GM19463 (cell line): ENCODE results near the gene DYNC2I2.
"Not testable (repeated sequence)": the region's sequence is repeated elsewhere in the genome, so short reads cannot be mapped to it uniquely, and the experiment has no call there.

Source experiments
- ATAC-seq: cut with Tn5 transposase; IDR thresholded peaks from one replicate; pipeline ENCODE4 v1.9.1; 2021; ENCODE audit warnings: mild to moderate bottlenecking, moderate library complexity; ENCODE audit not compliant: unreplicated experiment

DYNC2I2 gene

DNA sequence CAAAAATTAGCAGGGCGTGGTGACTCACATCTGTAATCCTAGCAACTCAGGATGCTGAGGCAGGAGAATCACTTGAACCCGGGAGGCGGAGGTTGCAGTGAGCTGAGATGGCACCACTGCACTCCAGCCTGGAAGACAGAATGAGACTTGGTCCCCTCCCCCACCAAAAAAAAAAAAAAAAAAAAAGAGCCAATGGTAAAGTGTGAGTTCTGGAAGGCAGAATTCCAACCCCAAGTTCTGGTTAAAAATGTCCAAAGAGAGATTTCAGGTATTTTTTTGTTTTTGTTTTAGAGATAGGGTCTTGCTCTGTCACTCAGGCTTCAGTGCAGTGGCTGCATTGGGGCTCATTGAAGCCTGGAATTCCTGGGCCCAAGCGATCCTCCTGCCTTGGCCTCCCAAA, 30.8 kb upstream of the DYNC2I2 start:
- no peak for ATAC-seq

DNA sequence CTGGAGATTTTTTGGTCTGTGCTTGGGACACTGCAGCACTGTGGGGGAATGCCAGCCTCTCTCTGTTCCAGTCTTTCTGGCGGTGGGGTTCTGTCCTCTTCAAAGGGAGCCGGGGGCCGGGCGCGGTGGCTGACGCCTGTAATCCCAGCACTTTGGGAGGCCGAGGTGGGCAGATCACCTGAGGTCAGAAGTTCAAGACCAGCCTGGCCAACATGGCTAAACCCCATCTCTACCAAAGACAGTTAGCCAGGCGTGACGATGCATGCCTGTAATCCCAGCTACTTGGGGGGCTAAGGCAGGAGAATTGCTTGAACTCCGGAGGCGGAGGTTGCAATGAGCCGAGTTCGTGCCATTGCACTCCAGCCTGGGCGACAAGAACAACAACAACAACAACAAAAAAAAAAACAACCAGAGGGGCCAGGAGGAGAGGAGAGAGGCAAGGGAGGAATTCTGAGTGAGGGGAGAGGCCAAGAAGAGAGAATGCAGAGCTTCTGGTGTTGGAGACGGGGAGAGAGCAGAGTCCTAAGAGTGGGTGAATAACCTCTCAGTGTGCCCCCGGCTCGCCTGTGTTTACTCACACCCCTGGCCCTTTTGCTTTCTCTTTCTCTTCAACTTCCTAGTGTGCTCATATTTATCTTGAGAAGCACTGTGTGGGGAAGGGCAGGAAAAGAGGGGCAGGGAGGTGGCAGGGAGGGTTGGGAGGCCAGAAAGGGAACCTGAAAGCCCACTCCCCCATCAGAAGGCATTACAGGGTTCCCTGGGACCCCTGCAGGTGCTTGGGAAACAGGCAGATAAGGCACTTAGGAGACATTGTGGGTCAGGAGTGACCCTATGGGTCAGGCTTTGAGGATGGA, 29.2 kb upstream of the DYNC2I2 start:
- ATAC-seq: no peak

DNA sequence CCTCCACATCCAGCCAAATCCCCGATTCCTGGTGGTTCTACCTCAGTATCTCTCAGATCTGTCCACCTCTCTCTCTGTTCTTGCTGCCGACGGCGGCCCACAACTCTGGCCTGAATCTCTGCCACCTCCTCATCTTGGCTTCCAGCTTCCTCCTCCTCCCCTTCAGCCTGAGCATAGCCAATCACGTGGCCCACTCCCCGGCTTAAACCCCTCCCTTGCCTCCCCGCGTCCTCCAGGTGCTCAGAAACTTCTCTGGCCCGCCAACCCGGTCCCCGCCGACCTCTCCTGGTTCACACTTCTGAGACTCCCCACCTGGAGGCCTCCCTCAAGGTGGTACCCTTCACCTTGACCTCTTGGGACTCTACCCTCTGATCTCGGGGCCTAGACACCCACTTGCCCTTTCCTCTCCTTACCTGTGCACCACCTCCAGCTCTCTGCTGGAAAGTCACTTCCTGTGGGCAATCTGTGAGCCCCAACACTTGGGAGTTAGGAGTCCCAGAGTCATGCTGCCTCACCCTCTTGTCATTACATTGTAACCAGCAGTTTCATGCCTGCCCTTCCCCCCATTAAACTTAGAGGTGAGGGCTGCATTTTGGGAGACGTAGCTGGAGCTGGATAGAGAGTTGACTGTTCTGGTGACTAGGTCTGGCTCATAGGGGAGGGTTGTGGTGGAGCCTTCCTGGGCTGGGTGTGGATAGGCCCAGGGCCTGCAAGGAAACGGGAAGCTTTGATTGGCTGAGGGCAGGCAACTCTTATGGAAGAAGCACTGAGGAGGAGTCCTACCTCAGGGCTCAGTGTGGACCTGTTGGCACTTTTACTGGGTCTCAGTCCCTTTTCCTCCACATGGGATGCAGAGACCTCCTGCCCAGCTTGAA, 27.9 kb upstream of the DYNC2I2 start:
- ATAC-seq: no peak

DNA sequence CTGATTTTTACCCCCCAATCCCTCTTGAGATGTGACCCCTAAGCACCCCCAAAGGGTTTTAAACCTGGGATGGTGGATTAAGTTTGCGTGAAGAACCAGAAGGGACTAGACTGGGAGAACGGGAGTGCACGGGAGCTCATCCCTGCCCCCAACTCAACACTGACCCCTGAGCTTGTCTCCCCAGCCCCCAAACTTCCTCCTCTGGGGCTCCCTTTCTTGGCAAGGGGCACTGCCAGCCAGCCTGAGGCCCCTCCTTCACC, 27.3 kb upstream of the DYNC2I2 start:
- ATAC-seq: no peak

DNA sequence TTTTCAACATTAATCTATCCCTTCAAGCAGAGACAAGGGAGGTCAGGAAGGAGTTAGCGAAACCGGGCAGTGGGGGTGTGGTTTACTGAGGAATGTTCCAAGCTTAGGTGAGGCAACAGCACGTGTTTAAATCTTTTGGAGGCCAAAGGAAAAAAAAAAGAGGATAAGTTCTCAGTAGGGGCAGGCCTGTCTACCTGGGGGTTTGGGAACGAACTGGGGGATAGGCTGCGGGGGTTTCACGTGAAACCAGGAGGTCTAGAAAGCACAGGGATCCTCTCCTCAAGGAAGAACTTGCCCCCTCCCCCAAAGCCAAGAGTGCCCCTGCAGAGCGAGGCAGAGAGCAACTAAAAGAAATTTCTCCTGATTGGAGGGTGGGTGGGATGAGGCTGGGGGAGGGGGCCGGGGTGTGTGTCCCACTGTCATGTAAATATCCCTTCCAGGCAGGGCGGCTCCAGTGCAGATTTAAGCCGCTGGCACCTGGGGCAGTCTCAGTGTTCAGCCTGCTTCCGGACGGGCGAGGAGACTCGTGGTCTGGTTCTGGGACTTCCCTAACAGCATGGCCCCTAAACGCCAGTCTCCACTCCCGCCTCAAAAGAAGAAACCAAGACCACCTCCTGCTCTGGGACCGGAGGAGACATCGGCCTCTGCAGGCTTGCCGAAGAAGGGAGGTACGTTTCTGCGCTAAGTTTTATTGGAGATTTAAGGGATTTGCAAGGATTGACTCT, 26.9 kb upstream of the DYNC2I2 start:
- ATAC-seq: no peak

DNA sequence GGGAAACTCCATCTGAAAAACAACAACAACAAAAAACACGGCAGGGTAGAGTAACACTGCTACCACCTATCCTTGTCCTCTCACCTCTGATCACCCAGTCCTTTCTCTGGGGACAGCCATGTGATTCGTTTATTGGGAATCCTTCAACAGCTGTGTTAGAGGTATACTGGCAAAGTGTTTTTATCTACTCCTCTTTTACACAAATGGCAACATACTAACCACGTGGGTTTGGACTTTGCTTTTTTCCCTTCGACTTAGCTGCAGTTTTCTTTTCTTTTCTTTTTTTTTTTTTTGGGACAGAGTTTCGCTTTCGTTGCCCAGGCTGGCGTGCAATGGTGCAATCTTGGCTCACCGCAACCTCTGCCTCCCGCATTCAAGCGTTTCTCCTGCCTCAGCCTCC, 21.1 kb upstream of the DYNC2I2 start:
- ATAC-seq: no peak

DNA sequence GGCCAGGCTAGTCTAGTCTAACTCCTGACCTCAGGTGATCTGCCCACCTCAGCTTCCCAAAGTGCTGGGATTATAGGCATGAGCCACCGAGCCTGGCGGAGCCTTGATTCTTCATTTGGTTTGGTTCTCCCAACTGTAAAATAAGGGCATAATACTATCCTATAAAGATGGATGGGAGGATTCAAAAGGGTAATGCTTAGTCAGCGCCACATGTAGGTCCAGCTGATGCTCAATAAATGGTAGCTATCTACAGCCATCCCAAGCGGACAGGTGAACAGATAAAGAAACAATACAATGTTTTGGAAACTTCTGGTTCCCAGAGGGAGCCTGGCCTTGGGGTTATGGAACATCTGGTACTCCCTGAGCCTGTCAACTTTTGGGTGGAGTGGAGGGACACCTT, 18.7 kb upstream of the DYNC2I2 start:
- ATAC-seq: no peak

DNA sequence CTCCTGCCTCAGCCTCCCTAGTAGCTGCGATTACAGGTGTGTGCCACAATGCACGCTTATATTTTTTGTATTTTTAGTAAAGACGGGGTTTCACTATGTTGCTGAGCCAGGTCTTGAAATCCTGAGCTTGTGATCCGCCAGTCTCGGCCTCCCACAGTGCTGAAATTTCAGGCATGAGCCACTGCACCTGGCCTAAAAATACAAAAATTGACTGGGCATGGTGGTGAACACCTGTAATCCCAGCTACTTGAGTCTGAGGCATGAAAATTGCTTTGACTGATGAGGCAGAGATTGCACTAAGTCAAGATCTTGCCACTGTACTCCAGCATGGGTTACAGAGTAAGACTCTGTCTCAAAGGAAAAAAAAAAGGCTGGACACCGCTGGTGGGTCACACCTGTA, 13.1 kb upstream of the DYNC2I2 start:
- no peak for ATAC-seq

DNA sequence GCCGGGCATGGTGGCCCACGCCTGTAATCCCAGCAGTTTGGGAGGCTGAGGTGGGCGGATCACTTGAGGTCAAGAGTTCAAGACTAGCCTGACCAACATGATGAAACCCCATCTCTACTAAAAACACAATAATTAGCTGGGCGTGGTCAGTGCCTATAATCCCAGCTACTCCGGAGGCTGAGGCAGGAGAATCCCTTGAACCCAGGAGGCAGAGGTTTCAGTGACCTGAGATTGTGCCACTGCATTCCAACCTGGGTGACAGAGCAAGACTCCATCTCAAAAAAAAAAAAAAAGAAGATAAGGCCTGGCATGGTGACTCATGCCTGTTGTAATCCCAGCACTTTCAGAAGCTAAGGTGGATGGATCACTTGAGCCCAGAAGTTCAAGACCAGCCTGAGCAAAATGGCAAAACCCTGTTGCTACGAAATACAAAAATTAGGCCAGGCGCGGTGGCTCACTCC, 9.9 kb upstream of the DYNC2I2 start:
- ATAC-seq: not testable (repeated sequence)

DNA sequence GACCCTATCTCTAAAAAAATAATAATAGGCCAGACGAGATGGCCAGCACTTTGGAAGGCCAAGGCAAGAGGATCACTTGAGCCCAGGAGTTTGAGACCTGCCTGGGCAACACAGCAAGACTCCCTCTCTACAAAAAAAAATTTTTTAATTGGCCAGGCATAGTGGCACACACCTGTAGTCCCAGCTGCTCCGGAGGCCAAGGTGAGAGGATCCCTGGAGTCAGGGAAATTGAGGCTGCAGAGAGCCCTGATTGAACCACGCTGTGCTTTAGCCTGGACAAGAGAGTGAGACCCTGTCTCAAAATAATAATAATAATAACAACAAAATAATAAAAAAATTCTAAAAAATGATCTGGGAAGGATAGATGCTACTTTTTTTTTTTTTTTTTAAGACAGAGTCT, 1.1 kb upstream of the DYNC2I2 start:
- no peak for ATAC-seq

DNA sequence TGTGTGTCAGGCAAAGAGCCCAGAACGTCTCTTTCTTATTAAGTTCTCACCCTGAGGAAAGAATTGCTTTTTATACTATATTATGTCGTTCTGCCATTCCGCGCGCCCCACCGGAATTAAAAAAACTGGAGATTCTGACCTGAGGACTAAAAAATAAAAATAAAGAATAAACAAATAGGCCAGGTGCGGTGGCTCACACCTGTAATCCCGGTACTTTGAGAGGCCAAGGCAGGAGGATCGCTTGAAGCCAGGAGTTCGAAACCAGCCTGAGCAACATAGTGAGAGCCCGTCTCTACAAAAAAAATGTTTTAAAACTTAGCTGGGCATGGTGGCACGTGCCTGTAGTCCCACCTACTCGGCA, 677 bp upstream of the DYNC2I2 start:
- ATAC-seq: no peak

DNA sequence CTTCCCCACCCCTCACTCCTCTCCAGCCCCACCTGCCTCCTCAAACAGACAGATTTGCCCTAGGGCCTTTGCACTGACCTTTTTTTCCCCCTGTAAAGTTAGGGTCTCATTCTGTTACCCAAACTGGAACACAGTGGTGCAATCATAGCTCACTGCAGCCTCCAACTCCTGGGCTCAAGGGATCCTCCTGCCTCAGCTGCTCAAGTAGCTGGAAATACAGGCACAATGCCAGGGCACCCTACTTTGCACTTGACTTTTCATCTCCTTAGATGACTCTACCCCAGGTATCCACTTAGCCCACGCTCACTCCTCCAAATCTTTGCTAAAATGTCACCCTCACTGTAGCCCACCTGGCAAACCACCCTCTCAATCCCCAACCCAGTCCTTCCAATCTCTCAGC, 2.2 kb downstream of the DYNC2I2 start:
- ATAC-seq: no peak

DNA sequence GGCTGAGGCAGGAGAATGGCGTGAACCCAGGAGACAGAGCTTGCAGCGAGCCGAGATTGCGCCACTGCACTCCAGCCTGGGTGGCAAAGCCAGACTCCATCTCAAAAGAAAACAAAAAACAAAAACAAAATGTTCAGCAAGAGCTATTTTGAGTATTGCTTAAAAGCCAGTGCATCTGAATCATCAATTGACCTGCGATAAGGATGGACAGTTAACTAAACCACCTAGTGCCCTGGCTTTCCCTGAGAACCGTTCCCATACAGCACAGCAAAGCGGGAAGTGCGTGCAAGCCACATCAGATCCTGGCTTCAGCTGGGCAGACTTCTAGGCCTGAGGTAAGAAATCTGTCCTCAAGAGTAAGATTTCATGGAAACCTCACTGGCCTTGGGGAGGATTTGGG, 2.7 kb downstream of the DYNC2I2 start:
- no peak for ATAC-seq

DNA sequence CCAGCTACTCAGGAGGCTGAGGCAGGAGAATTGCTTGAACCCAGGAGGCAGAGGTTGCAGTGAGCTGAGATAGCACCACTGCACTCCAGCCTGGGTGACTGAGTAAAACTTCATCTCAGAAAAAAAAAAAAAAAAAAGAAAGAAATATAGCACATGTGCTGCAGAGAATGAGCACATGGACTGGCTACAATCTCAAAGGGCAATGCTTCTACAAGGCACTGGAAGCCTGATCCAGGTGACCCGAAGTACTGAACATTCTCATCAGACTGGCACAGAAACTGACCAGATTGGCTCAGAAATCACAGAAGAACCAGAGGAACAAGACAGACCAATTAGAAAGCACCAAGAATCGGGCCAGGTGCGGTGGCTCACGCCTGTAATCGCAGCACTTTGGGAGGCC, 4.8 kb downstream of the DYNC2I2 start:
- ATAC-seq: no peak

DNA sequence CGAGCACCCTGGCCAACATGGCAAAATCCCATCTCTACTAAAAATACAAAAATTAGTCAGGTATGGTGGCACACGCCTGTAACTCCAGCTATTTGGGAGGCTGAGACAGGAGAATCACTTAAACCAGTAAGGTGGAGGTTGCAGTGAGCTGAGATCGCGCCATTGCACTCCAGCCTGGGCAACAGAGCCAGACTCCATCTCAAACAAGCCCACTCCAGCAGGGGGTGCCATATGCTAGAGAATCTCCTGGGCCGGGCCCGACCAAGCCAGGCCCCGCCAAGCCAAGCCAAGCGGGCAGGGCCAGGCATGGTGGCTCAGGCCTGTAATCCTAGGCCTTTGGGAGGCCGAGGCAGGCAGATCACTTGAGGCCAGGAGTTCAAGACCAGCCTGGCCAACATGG, 8.4 kb downstream of the DYNC2I2 start:
- not testable (repeated sequence) for ATAC-seq

DNA sequence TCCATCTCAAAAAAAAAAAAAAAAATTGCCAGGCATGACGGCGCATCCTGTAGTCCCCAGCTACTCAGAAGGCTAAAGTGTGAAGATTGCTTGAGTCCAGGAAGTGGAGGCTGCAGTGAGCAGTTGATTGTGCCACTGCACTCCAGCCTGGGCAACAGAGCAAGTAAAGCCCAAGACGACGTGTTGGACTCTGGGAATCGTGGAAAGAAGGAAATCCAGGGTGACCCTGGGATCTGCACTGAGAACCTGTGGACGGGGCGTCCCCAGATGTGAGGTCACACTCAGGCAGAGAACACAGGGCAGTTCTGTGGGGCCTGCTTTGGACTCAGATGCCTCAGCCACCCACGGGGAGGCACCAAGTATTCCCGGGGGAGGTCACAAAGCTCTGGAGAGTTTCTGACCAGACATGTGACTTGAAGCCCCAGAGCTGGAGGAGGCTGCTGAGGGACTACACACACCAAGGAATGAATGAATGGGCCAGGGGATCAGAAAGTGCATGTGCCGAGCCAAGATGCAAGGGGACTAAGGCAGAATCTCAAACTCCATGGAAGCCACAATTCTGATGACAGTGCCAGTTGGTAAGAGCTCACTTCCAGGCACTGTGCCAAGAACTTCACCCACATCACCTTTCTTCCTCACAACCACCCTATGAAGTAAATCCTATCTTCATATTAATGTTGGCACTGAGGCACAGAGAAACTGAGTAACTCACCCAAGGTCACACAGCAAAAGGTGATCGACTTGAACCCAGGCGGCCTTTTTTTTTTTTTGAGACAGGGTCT, 12.9 kb downstream of the DYNC2I2 start:
- peak; percentile 69 for ATAC-seq

DNA sequence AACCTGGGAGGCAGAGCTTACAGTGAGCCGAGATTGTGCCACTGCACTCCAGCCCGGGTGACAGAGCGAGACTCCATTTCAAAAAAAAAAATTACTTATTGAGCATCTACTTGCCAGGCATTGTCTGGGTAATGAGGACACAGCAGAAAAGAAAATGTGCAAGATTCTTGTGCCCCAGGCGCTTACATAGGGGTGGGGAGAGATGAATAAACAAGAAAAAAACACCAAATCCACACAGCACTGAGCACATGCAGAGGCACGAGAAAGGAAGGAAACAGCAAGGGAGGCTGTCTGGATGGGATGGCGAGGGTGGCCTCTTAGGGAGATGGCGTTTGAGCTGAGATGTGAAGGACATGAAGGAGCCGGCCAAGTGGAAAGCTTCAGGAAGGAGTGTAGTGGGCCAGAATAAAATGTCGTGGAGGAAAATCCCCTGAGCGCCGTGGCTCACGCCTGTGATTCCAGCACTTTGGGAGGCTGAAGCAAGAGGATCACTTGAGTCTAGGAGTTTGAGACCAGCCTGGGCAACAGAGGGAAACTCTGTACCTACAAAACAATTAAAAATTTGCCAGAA, 13.9 kb downstream of the DYNC2I2 start:
- ATAC-seq: no peak

DNA sequence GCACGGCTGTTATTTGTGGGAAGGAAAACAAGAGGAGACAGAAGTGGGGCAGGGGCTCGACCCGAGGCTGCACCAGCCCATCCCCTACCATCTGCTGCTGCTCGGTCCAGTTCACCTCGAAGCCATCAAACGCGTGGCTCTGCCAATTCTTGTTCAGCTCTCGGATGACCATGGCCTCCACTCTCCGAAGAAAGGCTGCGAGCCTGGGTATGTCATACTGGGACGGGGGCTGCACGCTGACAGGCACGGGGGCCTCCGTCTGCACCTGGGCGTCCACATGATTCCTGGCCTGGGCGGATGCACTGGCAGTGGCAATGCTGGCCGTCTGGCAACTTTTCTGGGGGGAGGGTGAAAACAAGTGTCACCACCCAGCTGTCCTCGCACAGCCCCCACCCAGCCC, 16.0 kb downstream of the DYNC2I2 start:
- ATAC-seq: no peak

DNA sequence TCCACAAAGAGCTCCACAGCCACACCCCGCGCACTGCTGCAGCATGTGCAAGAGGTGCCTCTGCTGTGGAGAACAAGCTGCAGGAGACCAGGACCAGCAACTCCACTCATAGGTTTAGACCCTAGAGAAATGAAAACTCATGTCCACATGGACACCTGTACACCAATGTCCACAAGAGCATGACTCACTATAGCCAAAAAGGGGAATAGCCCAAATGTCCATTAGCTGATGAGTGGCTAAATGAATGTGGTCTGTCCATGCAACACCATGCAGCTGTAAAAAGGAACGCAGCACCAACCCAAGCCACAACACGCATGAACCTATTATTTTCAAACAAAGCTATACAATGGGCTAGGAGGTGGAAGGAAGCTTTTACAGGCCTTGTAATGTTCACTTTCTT, 18.1 kb downstream of the DYNC2I2 start:
- no peak for ATAC-seq

DNA sequence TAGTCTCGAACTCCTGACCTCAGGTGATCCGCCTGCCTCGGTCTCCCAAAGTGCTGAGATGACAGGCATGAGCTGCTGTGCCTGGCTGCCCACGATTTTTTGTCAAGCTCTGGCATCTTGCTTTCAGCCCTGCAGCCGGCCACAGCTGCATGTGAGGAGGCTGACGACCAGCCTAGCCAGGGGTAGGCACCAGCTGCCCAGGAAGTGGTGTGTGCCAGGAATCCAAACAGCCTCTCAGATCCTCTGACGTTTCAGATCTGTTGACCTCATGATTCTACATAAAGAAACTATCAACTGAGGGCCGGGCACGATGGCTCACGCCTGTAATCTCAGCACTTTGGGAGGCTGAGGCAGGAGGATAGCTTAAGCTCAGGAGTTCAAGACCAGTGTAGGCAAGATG, 19.0 kb downstream of the DYNC2I2 start:
- ATAC-seq: no peak
